NCI-H2171 (cell line): ENCODE measurements around the gene CARD8.
A peak's percentile ranks its signal among the peaks of the same experiment; 100 is the strongest.
"Not testable (repeated sequence)": the region's sequence is repeated elsewhere in the genome, so short reads cannot be mapped to it uniquely, and the experiment has no call there.

ENCODE experiments used
- DNase-seq: peaks from one replicate; lab custom pipeline; 2025; lab: John Stamatoyannopoulos, UW

The CARD8 gene

GRCh38 chr19:48255376-48256303 lies at the start of gene CARD8:
TSS of gene CARD8 (minus strand) at chr19:48255912. CDS start at chr19:48241020, 14,892 bp downstream.
- DNase-seq = peak; percentile 88

DNA sequence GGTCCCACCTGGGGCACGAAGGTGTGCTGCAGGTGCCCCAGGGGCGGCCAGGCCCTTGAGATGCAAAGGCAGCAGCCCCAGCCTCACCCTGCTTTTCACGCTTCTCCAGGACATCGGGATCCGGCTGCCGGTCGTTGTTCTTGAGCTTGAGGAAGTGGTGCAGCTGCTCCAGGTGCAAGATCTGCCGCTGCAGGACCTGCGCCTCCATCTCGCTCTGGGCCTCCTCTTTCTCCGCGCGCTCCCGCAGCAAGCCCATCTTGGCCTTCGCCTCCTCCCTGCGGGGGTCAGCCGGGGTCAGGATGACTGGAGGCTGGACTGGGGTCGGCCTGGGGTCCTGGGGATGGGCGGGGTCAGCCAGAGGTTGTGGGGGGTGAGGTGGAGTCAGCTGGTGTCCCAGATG lies 48.2 kb upstream of the CARD8 start:
- no peak for DNase-seq

DNA sequence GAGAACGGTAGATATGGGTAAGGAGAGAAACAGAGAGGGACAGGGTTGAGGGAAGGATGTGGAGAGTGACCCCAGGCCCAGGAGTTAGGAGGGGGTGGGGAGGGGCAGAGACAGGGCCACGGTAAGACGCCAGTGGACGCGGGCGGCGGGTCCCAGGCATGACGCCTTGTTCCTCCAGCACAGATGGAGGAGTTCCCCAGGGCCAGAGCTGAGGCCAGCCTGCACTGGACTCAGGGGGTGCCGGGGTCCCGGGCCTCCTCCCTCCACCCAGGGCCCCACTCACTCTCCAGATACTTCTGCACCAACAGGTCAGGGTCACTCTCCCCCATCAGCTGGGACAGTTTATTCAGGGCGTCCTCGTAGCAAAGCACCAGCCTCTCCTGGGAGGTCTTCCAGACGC lies 47.7 kb upstream of the CARD8 start:
- DNase-seq = no peak

DNA sequence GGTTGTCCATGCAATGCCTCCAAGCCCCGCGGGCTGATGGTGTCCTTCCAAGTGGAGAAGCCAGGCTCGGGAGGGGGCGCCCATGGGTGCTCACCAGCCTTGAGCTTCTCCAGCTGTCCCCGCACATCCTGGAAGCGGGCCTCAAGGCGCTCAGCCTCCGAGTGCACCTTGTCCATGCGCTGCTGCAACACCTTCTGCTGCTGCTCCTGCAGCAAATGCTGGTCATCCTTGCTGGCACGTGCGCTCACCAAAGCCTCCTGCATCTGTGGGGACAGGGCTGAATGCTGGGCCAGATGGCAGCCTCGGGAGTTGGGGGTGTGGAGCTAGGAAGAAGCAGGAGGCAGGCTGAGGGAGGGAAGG lies 46.9 kb upstream of the CARD8 start:
- DNase-seq = no peak

- DNase-seq = no peak
These were observed 46.3 kb upstream of the CARD8 start for GRCh38 chr19:48301886-48302599.

DNA sequence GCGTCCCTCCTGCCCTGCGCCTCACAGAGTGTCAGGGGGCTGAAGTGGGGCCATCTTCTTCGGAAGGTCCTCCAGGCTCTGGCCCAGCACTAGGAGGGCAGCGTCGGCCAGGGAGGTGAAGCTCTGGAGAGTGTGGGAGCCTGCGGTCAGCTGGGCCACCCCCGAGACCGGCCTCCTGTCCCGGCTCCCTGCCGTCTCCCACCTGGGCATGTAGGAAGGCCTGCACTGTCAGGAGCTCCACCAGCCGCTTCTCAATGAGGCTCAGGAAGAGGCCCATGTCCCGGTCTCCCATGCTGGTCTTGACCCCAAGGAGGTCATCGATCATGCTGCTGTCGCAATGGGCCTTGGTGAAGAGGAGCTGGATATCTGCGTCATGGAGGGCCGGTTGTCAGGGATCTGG lies 42.3 kb upstream of the CARD8 start:
- no peak for DNase-seq

GRCh38 chr19:48296963-48297734 lies 41.4 kb upstream of the CARD8 start:
- DNase-seq = no peak

GRCh38 chr19:48295458-48295857 lies 39.7 kb upstream of the CARD8 start:
- DNase-seq = no peak

DNA sequence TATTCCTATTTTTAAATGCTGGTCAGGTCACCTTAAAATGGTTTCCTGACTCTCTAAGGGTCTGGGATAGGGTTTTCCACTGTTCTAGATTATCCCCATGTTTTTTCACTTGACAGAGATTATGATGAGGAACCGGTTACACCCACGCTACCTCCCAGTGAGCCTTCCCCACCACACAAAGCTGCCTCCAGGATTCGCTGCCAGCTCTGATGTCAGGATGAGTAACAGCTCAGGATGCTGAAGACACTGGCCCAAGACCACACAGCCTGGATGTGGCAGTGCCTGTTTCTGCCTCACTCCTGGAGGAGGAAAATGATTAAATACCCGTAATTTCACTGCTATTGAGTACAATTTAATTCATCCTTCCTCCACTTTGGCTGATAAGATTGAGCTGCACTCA lies 37.1 kb upstream of the CARD8 start:
- no peak for DNase-seq

DNA sequence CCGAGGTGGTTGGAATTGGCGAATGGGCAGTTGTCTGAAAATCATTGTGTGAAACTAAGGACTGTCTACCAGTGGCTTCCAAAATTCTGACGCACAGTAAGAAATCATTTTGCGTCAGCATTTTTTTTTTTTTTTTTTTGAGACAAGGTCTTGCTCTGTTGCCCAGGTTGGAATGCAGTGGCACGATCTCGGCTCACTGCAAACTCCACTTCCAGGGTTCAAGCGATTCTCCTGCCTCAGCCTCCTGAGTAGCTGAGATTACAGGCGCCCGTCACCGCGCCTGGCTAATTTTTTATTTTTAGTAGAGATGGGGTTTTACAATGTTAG lies 35.7 kb upstream of the CARD8 start:
- not testable (repeated sequence) for DNase-seq

- peak; percentile 36 for DNase-seq
These were observed 35.2 kb upstream of the CARD8 start for GRCh38 chr19:48290771-48291488.

DNA sequence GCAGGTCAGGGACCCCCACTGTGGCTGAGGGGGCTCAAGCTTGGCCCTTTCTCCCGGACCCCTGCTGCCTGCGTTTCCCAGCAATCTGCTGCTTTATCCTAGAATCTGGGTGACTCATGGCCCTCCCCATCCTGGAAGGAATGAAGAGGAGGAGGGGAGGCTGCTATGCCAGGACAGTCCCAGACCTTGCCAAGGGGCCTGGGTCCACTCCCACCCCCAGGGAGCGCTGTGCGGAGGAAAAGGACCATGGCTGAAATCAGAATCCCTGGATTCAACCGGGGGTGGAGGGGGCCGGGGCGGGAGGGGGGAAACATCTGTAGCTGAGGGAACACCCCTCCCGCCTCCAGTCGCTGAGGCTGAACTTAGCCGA lies 34.7 kb upstream of the CARD8 start:
- no peak for DNase-seq

GRCh38 chr19:48287748-48288147 lies 32.0 kb upstream of the CARD8 start:
- no peak for DNase-seq

DNA sequence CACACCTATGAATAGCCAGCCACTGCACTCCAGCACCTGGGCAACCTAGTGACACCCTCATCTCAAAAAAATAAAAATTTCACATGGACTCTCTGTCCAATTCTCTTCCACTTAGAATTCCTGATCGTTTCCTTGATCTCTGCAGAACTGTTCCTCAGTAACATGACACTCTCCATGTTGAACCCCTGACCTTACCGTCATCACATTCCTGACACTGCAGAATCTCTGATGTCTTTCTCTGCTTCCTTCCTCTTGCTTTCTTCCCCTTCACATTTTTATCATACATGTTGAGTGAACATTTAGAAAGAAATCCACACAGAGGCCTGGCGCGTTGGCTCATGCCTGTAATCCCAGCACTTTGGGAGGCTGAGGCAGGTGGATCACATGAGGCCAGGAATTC lies 29.2 kb upstream of the CARD8 start:
- DNase-seq = no peak

DNA sequence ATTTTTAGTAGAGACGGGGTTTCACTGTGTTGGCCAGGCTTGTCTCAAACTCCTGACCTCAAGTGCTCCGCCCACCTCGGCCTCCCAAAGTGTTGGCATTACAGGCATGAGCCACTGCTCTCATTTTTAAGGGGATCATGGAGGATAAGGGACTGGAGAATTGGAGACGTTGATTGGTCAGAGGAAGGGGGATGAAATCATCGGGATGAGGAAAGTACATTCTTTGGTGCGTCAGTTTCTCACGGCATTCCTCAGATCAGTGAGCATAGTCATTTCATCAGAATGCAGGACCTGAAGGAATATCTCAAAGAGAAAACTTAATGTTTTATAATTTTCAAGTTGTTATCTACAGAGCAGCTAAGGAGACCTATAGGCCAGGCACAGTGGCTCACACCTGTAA lies 28.2 kb upstream of the CARD8 start:
- no peak for DNase-seq

- no peak for DNase-seq
These were observed 24.0 kb upstream of the CARD8 start for GRCh38 chr19:48279747-48280146.

DNA sequence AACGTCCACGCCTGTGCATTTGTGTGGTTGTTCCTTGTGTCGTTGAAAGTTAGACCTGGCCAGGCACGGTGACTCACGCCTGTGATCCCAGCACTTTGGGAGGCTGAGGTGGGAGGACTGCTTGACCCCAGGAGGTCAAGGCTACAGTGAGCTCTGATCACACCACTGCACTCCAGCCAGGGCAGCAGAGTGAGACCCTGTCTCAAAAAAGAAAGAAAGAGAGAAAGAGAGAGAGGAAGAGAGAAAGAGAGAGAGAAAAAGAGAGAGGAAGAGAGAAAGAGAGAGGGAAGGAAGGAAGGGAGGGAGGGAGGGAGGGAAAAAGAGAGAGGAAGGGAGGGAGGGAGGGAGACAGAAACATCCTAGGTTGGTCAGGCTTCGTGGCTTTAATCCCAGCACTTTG lies 19.2 kb upstream of the CARD8 start:
- DNase-seq = no peak

GRCh38 chr19:48274173-48274572 lies 18.5 kb upstream of the CARD8 start:
- no peak for DNase-seq

DNA sequence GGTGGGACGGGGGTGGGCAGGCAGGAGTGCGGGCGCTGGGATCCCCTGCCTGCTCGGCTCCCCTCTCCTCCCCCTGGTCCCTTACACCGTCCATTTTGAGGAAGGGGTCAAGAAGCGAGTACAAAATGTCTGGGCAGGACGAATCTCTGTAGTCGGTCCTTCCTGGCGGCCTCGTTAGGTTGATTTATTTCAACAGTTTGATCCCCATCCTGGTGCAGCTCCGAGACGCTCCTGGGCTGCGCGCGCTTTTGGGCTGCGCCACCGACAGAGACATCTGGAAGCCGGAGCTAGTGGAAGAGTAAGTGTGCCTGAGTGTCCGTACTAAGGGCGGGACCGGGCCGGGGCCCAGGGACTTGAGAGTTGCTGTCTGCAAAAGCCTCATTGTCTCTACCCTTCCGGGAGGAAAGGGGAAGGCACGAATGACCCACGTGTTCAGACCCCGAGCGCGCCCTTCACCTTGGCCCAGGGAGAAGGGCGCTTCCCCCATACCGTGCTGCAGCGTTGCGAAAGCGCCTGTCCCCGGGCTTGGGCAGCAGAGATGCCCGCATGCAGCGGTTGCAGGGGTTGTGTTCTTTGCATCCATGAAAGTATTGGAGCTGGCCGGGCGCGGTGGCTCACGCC lies 15.9 kb upstream of the CARD8 start:
- peak; percentile 38 for DNase-seq

GRCh38 chr19:48269617-48270026 lies 13.9 kb upstream of the CARD8 start:
- not testable (repeated sequence) for DNase-seq

GRCh38 chr19:48265326-48265725 lies 9.6 kb upstream of the CARD8 start:
- not testable (repeated sequence) for DNase-seq

DNA sequence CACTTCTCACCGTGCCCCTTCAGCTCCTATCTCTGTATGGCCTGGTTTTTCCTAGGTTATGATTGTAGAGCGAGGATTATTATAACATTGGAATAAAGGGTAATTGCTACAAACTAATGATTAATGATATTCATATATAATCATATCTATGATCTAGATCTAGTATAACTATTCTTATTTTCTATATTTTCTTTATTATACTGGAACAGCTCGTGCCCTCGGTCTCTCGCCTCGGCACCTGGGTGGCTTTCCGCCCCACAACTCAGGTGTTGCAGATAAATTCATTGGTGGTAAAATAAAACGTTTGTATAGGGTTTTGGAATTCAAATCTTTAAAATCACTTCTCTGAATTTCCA lies 4.6 kb upstream of the CARD8 start:
- not testable (repeated sequence) for DNase-seq
